Activated naive CD8-positive, alpha-beta T cell treated with anti-CD3 and anti-CD28 coated beads, Interleukin-2, amount 10 ng/mL, durations not matched to agents 7 days and 5 days (primary cell): ENCODE measurements around the gene CGA. TPM values are rescaled to one million over a fixed set of nuclear protein-coding genes. Genes with fewer than 3 reads are reported as not detected.
A peak's percentile ranks its signal among the peaks of the same experiment; 100 is the strongest.

Experiments
- ATAC-seq: fragments of 150-1000 bp; cut with Tn5 transposase; one replicate; pipeline ENCODE4 v1.10.0; 2021; ENCODE audit warnings: low read depth, moderate library complexity
- POLR2A ChIA-PET: fragments of 350-600 bp; sonication (Branson Sonifier 250); formaldehyde crosslinking; loops from one replicate; lab custom pipeline; 2021; ENCODE audit warnings: antibody characterized with exemption; lab: Charles Lee
- DNase-seq: peaks from one replicate; pipeline ENCODE4 v3.0.0; 2021
- H3K27ac Mint-ChIP-seq: one replicate; pipeline ENCODE4 v1.8.0; 2022; ENCODE audit warnings: mild to moderate bottlenecking, mixed read lengths
- H3K27me3 Mint-ChIP-seq: one replicate; pipeline ENCODE4 v1.8.0; 2022; ENCODE audit warnings: mild to moderate bottlenecking, moderate library complexity, mixed read lengths
- H3K36me3 Mint-ChIP-seq: one replicate; pipeline ENCODE4 v1.8.0; 2021; ENCODE audit warnings: mild to moderate bottlenecking, mixed read lengths
- H3K4me1 Mint-ChIP-seq: one replicate; pipeline ENCODE4 v1.8.0; 2021; ENCODE audit warnings: mixed read lengths
- H3K4me3 Mint-ChIP-seq: one replicate; pipeline ENCODE4 v1.8.0; 2022; ENCODE audit warnings: mild to moderate bottlenecking, moderate library complexity, mixed read lengths
- H3K9me3 Mint-ChIP-seq: one replicate; pipeline ENCODE4 v1.8.0; 2021; ENCODE audit warnings: mixed read lengths
- total RNA-seq, 2 experiments: library from RNA; stranded (reverse); gene quantifications; one replicate each; pipeline ENCODE4 v1.2.3, GENCODE V29; 2021

CGA gene
- total RNA-seq, 2 experiments from 2014 or later, result not detected

GRCh38 chr6:87103977-87104601 is 9.2 kb upstream of the CGA start:
- H3K27ac Mint-ChIP-seq, result no peak overlapping the region
- H3K27me3 Mint-ChIP-seq, result peaks cover 10% of the 10 kb centered on the region
- ATAC-seq, result no peak
- H3K9me3 Mint-ChIP-seq, result no peaks in the 10 kb centered on the region
- POLR2A ChIA-PET, result no interaction called here
- no peaks in the 10 kb centered on the region for H3K36me3 Mint-ChIP-seq
- DNase-seq, result no peak
- no peak overlapping the region for H3K4me3 Mint-ChIP-seq
- H3K4me1 Mint-ChIP-seq, result no peaks in the 10 kb centered on the region

GRCh38 chr6:87102151-87102621 is 7.3 kb upstream of the CGA start:
- H3K9me3 Mint-ChIP-seq, result no peaks in the 10 kb centered on the region
- no peak for DNase-seq
- no peak overlapping the region for H3K27ac Mint-ChIP-seq
- H3K4me3 Mint-ChIP-seq, result no peak overlapping the region
- POLR2A ChIA-PET, result no interaction called here
- no peak for ATAC-seq
- H3K27me3 Mint-ChIP-seq, result peaks cover 10% of the 10 kb centered on the region
- H3K4me1 Mint-ChIP-seq, result no peaks in the 10 kb centered on the region
- no peaks in the 10 kb centered on the region for H3K36me3 Mint-ChIP-seq

- Mint-ChIP-seq H3K4me1 (no peaks in the 10 kb centered on the region), H3K27me3 (peaks cover 11% of the 10 kb centered on the region), H3K27ac (no peak overlapping the region), H3K9me3 (no peaks in the 10 kb centered on the region), H3K36me3 (no peaks in the 10 kb centered on the region), H3K4me3 (no peak overlapping the region)
- POLR2A ChIA-PET, result no interaction called here
- ATAC-seq (no peak), DNase-seq (no peak)
These were observed 6.2 kb upstream of the CGA start for GRCh38 chr6:87101067-87101466.

GRCh38 chr6:87100216-87100615 is 5.3 kb upstream of the CGA start:
- no peaks in the 10 kb centered on the region for H3K9me3 Mint-ChIP-seq
- no peak overlapping the region for H3K4me3 Mint-ChIP-seq
- no peak for ATAC-seq
- POLR2A ChIA-PET, result no interaction called here
- H3K36me3 Mint-ChIP-seq, result no peaks in the 10 kb centered on the region
- H3K27me3 Mint-ChIP-seq, result peaks cover 13% of the 10 kb centered on the region
- no peak for DNase-seq
- H3K27ac Mint-ChIP-seq, result no peak overlapping the region
- no peaks in the 10 kb centered on the region for H3K4me1 Mint-ChIP-seq

DNA sequence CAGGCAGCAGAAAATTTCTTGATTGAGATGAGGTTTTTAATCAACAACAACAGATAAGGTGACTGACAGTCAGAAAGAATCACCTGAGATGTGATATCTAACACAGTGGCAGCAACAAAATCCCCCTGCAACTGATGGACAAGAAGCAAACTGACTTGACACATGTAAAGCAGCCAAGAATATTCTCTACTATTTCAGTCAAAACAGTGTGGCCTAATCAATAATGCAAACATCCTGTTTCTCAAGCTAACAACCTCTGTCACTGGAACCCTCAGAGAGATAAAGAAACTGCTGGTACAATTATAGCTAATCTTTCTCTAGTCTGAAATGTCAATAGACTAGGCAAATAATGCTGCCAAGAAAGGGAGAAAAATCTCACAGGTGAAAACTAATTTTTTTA is 4.6 kb upstream of the CGA start:
- no peak overlapping the region for H3K4me3 Mint-ChIP-seq
- no peaks in the 10 kb centered on the region for H3K9me3 Mint-ChIP-seq
- no peaks in the 10 kb centered on the region for H3K4me1 Mint-ChIP-seq
- ATAC-seq, result no peak
- POLR2A ChIA-PET, result no interaction called here
- H3K36me3 Mint-ChIP-seq, result no peaks in the 10 kb centered on the region
- DNase-seq, result no peak
- peaks cover 17% of the 10 kb centered on the region for H3K27me3 Mint-ChIP-seq
- no peak overlapping the region for H3K27ac Mint-ChIP-seq

DNA sequence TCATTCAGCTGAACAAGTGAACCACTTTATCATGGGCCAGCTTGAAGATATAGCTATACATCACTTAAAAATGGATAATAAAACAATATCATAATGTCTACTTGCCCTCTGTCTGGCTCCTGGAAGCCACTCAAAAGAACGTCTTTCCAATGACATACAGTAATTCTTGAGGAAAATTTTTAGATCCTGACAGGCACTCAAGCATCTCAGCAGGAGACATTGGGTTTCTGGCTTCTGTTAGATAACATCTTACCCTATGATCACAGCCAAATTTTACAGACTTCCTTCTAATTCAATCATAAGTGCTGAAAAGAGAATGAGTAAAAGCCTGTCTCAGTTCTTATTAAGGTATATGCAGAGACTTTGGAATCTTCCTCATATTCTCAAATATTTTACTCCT is 330 bp downstream of the CGA start:
- POLR2A ChIA-PET, result no interaction called here
- H3K4me1 Mint-ChIP-seq, result no peaks in the 10 kb centered on the region
- H3K36me3 Mint-ChIP-seq, result no peaks in the 10 kb centered on the region
- DNase-seq (no peak), ATAC-seq (no peak)
- H3K9me3 Mint-ChIP-seq, result no peaks in the 10 kb centered on the region
- no peak overlapping the region for H3K4me3 Mint-ChIP-seq
- peaks cover 23% of the 10 kb centered on the region for H3K27me3 Mint-ChIP-seq
- no peak overlapping the region for H3K27ac Mint-ChIP-seq

- H3K27ac Mint-ChIP-seq, result no peak overlapping the region
- peaks cover 19% of the 10 kb centered on the region for H3K27me3 Mint-ChIP-seq
- H3K36me3 Mint-ChIP-seq, result no peaks in the 10 kb centered on the region
- DNase-seq (no peak), ATAC-seq (no peak)
- H3K9me3 Mint-ChIP-seq, result no peaks in the 10 kb centered on the region
- no peak overlapping the region for H3K4me3 Mint-ChIP-seq
- H3K4me1 Mint-ChIP-seq, result no peaks in the 10 kb centered on the region
- POLR2A ChIA-PET, result no interaction called here
These were observed 1.3 kb downstream of the CGA start for GRCh38 chr6:87093651-87094050.

GRCh38 chr6:87093199-87093598 is 1.7 kb downstream of the CGA start:
- POLR2A ChIA-PET, result interaction anchor here (0.6 kb wide), 1 partner anchor 1776 kb away, joined by 4 read pairs; no protein-coding TSS in a partner anchor
- DNase-seq (no peak), ATAC-seq (no peak)
- H3K4me3 Mint-ChIP-seq, result no peak overlapping the region
- no peaks in the 10 kb centered on the region for H3K4me1 Mint-ChIP-seq
- no peak overlapping the region for H3K27ac Mint-ChIP-seq
- H3K27me3 Mint-ChIP-seq, result peaks cover 19% of the 10 kb centered on the region
- H3K36me3 Mint-ChIP-seq, result no peaks in the 10 kb centered on the region
- H3K9me3 Mint-ChIP-seq, result no peaks in the 10 kb centered on the region

- POLR2A ChIA-PET, result interaction anchor here (0.6 kb wide), 1 partner anchor 1777 kb away, joined by 4 read pairs; no protein-coding TSS in a partner anchor
- ATAC-seq (no peak), DNase-seq (no peak)
- H3K4me3 Mint-ChIP-seq, result no peak overlapping the region
- no peaks in the 10 kb centered on the region for H3K9me3 Mint-ChIP-seq
- no peaks in the 10 kb centered on the region for H3K4me1 Mint-ChIP-seq
- H3K36me3 Mint-ChIP-seq, result no peaks in the 10 kb centered on the region
- H3K27ac Mint-ChIP-seq, result no peak overlapping the region
- H3K27me3 Mint-ChIP-seq, result peaks cover 19% of the 10 kb centered on the region
These were observed 2.5 kb downstream of the CGA start for GRCh38 chr6:87092435-87092834.

DNA sequence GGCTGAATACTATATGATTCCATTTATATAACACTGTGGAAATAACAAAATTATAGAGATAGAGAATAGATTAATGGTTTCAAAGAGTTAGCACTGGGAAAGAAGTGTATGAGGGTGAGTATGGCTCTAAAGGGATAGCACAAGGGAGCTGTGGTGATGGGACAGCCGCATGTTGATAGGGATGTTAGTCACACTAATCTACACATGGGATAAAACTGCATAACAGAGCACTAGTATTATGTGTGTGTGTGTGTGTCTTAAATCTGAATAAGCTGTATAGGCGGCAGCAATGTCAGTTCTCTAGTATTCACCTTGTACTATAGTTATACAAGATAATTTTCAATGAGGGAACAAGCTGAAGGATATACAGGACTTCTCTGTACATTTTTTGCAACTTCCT is 5.8 kb downstream of the CGA start:
- H3K4me3 Mint-ChIP-seq, result no peak overlapping the region
- no peaks in the 10 kb centered on the region for H3K36me3 Mint-ChIP-seq
- POLR2A ChIA-PET, result no interaction called here
- no peaks in the 10 kb centered on the region for H3K4me1 Mint-ChIP-seq
- no peak for ATAC-seq
- DNase-seq, result no peak
- H3K9me3 Mint-ChIP-seq, result no peaks in the 10 kb centered on the region
- no peak overlapping the region for H3K27ac Mint-ChIP-seq
- peaks cover 10% of the 10 kb centered on the region for H3K27me3 Mint-ChIP-seq

GRCh38 chr6:87088076-87088475 is 6.8 kb downstream of the CGA start:
- no peaks in the 10 kb centered on the region for H3K36me3 Mint-ChIP-seq
- ATAC-seq (no peak), DNase-seq (no peak)
- H3K27me3 Mint-ChIP-seq, result peaks cover 10% of the 10 kb centered on the region
- POLR2A ChIA-PET, result no interaction called here
- H3K9me3 Mint-ChIP-seq, result no peaks in the 10 kb centered on the region
- H3K4me1 Mint-ChIP-seq, result no peaks in the 10 kb centered on the region
- H3K27ac Mint-ChIP-seq, result no peak overlapping the region
- H3K4me3 Mint-ChIP-seq, result no peak overlapping the region

GRCh38 chr6:87082160-87082721 is 12.7 kb downstream of the CGA start:
- no peaks in the 10 kb centered on the region for H3K4me1 Mint-ChIP-seq
- DNase-seq (no peak), ATAC-seq (no peak)
- no peaks in the 10 kb centered on the region for H3K9me3 Mint-ChIP-seq
- H3K36me3 Mint-ChIP-seq, result no peaks in the 10 kb centered on the region
- no peak overlapping the region for H3K4me3 Mint-ChIP-seq
- H3K27me3 Mint-ChIP-seq, result peaks cover 24% of the 10 kb centered on the region
- no peak overlapping the region for H3K27ac Mint-ChIP-seq
- POLR2A ChIA-PET, result interaction anchor here (0.6 kb wide), 1 partner anchor 159 kb away, joined by 4 read pairs; no protein-coding TSS in a partner anchor

GRCh38 chr6:87078983-87079616 is 15.8 kb downstream of the CGA start:
- Mint-ChIP-seq H3K4me3 (no peak overlapping the region), H3K4me1 (no peaks in the 10 kb centered on the region), H3K9me3 (no peaks in the 10 kb centered on the region), H3K27me3 (peaks cover 22% of the 10 kb centered on the region), H3K27ac (no peak overlapping the region), H3K36me3 (no peaks in the 10 kb centered on the region)
- POLR2A ChIA-PET, result no interaction called here
- DNase-seq (peak; percentile 39), ATAC-seq (peak; percentile 66)

- no peak overlapping the region for H3K4me3 Mint-ChIP-seq
- DNase-seq, result no peak
- POLR2A ChIA-PET, result no interaction called here
- peaks cover 27% of the 10 kb centered on the region for H3K27me3 Mint-ChIP-seq
- no peaks in the 10 kb centered on the region for H3K4me1 Mint-ChIP-seq
- no peak for ATAC-seq
- no peak overlapping the region for H3K27ac Mint-ChIP-seq
- H3K9me3 Mint-ChIP-seq, result no peaks in the 10 kb centered on the region
- H3K36me3 Mint-ChIP-seq, result no peaks in the 10 kb centered on the region
These were observed 19.7 kb downstream of the CGA start for GRCh38 chr6:87075168-87075567.
